Trophoblast cell (in vitro differentiated cells and primary cell): Measurements from ENCODE around the gene CGAS.

Experiments
- DNase-seq, 2 donors: peaks; one replicate each; pipeline ENCODE4 v3.0.0-alpha.2; 2016
- H2AFZ ChIP-seq: 2 replicates; pipeline ENCODE4 v1.6.1; 2013; ENCODE audit warnings: low read length, moderate library complexity, mild to moderate bottlenecking; ENCODE audit not compliant: insufficient read depth, poor library complexity
- H2AK5ac ChIP-seq: 2 replicates; pipeline ENCODE4 v1.6.1; 2013; ENCODE audit warnings: mild to moderate bottlenecking, low read length
- H2BK120ac ChIP-seq: 2 replicates; pipeline ENCODE4 v1.6.1; 2013; ENCODE audit warnings: low read length, mild to moderate bottlenecking, moderate library complexity; ENCODE audit not compliant: insufficient read depth, poor library complexity
- H2BK12ac ChIP-seq: 2 replicates; pipeline ENCODE4 v1.6.1; 2013; ENCODE audit warnings: mild to moderate bottlenecking, low read length, moderate library complexity
- H2BK5ac ChIP-seq: 2 replicates; pipeline ENCODE4 v1.6.1; 2013; ENCODE audit warnings: low read length, low read depth, moderate library complexity, mild to moderate bottlenecking; ENCODE audit not compliant: poor library complexity
- H3K14ac ChIP-seq: 2 replicates; pipeline ENCODE4 v1.6.1; 2013; ENCODE audit warnings: mild to moderate bottlenecking, low read length
- H3K18ac ChIP-seq: 2 replicates; pipeline ENCODE4 v1.6.1; 2013; ENCODE audit warnings: mild to moderate bottlenecking, low read length
- H3K23ac ChIP-seq: 2 replicates; pipeline ENCODE4 v1.6.1; 2013; ENCODE audit warnings: low read length
- H3K27ac ChIP-seq: 2 replicates; pipeline ENCODE4 v1.5.1; 2013; ENCODE audit warnings: low read depth, mild to moderate bottlenecking, inconsistent platforms, low read length, moderate library complexity
- H3K27me3 ChIP-seq: 2 replicates; pipeline ENCODE4 v1.6.1; 2013; ENCODE audit warnings: inconsistent platforms, mild to moderate bottlenecking, low read length, moderate library complexity; ENCODE audit not compliant: insufficient read depth
- H3K36me3 ChIP-seq, 2 experiments: 1 replicate in 1 of 2; 2 replicates in 1 of 2; pipeline ENCODE4 v1.6.1; 2013; ENCODE audit warnings: low read length in 2 of 2, mild to moderate bottlenecking in 2 of 2, moderate library complexity in 1 of 2; ENCODE audit not compliant: insufficient read depth in 2 of 2, control insufficient read depth in 1 of 2
- H3K4ac ChIP-seq: 2 replicates; pipeline ENCODE4 v1.6.1; 2013; ENCODE audit warnings: low read depth, mild to moderate bottlenecking, low read length, moderate library complexity
- H3K4me1 ChIP-seq, 2 experiments: 1 replicate in 1 of 2; 2 replicates in 1 of 2; pipeline ENCODE4 v1.6.1; 2013; ENCODE audit warnings: low read length in 2 of 2, mild to moderate bottlenecking in 2 of 2, moderate library complexity in 1 of 2; ENCODE audit not compliant: insufficient read depth in 2 of 2, control insufficient read depth in 1 of 2
- H3K4me2 ChIP-seq: 2 replicates; pipeline ENCODE4 v1.6.1; 2013; ENCODE audit warnings: inconsistent platforms, mild to moderate bottlenecking, low read length, moderate library complexity
- H3K4me3 ChIP-seq: 2 replicates; pipeline ENCODE4 v1.5.1; 2013; ENCODE audit warnings: mild to moderate bottlenecking, low read depth, low read length, inconsistent platforms
- H3K79me1 ChIP-seq: one replicate; pipeline ENCODE4 v1.6.1; 2013; ENCODE audit warnings: low read length
- H3K79me2 ChIP-seq: 2 replicates; pipeline ENCODE4 v1.6.1; 2013; ENCODE audit warnings: low read length, mild to moderate bottlenecking; ENCODE audit not compliant: control insufficient read depth, insufficient read depth, poor library complexity
- H3K9ac ChIP-seq: 2 replicates; pipeline ENCODE4 v1.6.1; 2013; ENCODE audit warnings: mild to moderate bottlenecking, low read length
- H3K9me3 ChIP-seq: 2 replicates; pipeline ENCODE4 v1.6.1; 2013; ENCODE audit warnings: low read depth, mild to moderate bottlenecking, control low read depth, inconsistent platforms, low read length; ENCODE audit not compliant: insufficient read depth
- H4K12ac ChIP-seq: 2 replicates; pipeline ENCODE4 v1.6.1; 2013; ENCODE audit warnings: low read depth, mild to moderate bottlenecking, low read length, moderate library complexity
- H4K8ac ChIP-seq: 2 replicates; pipeline ENCODE4 v1.6.1; 2013; ENCODE audit warnings: low read depth, mild to moderate bottlenecking, low read length, moderate library complexity
- H4K91ac ChIP-seq: one replicate; pipeline ENCODE4 v1.6.1; 2013; ENCODE audit warnings: low read depth, mild to moderate bottlenecking, low read length, moderate library complexity
- WGBS: extraction: QIAGEN DNeasy Blood & Tissue Kit; methylation state at CpG from one replicate; pipeline ENCODE4 v1.1.7; 2013; ENCODE audit warnings: missing lambda C conversion rate; ENCODE audit not compliant: insufficient read length, insufficient coverage; ENCODE audit errors: extremely low coverage; 5-methylcytosine and 5-hydroxymethylcytosine counted together

The CGAS gene

GRCh38 chr6:73421534-73421933 lies 30.6 kb downstream of the CGAS start:
- WGBS = no CpG with 5 or more reads among the region's 2 CpGs
- Histone ChIP-seq H3K79me2 (no peaks in the 10 kb centered on the region), H2BK12ac (no peak overlapping the region), H2BK5ac (no peak overlapping the region), H4K12ac (no peak overlapping the region), H3K79me1 (no peaks in the 10 kb centered on the region), H3K4me3 (no peak overlapping the region), H3K9me3 (no peaks in the 10 kb centered on the region), H3K4me1 (peaks cover 0 to 3% of the 10 kb centered on the region in 2 experiments), H3K14ac (no peak overlapping the region), H2AFZ (no peak overlapping the region), H2AK5ac (no peak overlapping the region), H3K36me3 (no peaks in the 10 kb centered on the region), H4K91ac (no peak overlapping the region), H4K8ac (no peak overlapping the region), H3K4me2 (no peak overlapping the region), H3K23ac (no peak overlapping the region), H3K4ac (no peak overlapping the region), H3K27me3 (no peaks in the 10 kb centered on the region), H3K9ac (no peak overlapping the region), H3K27ac (no peak overlapping the region), H3K18ac (no peak overlapping the region), H2BK120ac (no peak overlapping the region)
- DNase-seq = no peak

- no peak overlapping the region for H3K27ac ChIP-seq
- H4K12ac ChIP-seq = no peak overlapping the region
- H3K36me3 ChIP-seq = no peaks in the 10 kb centered on the region
- no peak overlapping the region for H3K23ac ChIP-seq
- H3K79me1 ChIP-seq = no peaks in the 10 kb centered on the region
- H3K79me2 ChIP-seq = no peaks in the 10 kb centered on the region
- peaks cover 0 to 3% of the 10 kb centered on the region in 2 experiments for H3K4me1 ChIP-seq
- DNase-seq = no peak
- H4K8ac ChIP-seq = no peak overlapping the region
- H2AFZ ChIP-seq = no peak overlapping the region
- H2AK5ac ChIP-seq = no peak overlapping the region
- H3K14ac ChIP-seq = no peak overlapping the region
- no peak overlapping the region for H3K4me3 ChIP-seq
- WGBS = no CpG with 5 or more reads among the region's 11 CpGs
- H3K9me3 ChIP-seq = no peaks in the 10 kb centered on the region
- H3K27me3 ChIP-seq = no peaks in the 10 kb centered on the region
- H3K4ac ChIP-seq = no peak overlapping the region
- H3K9ac ChIP-seq = no peak overlapping the region
- H3K4me2 ChIP-seq = no peak overlapping the region
- no peak overlapping the region for H2BK120ac ChIP-seq
- no peak overlapping the region for H4K91ac ChIP-seq
- no peak overlapping the region for H2BK12ac ChIP-seq
- no peak overlapping the region for H3K18ac ChIP-seq
- H2BK5ac ChIP-seq = no peak overlapping the region
Measured at GRCh38 chr6:73418081-73418741, 33.9 kb downstream of the CGAS start.

GRCh38 chr6:73413102-73413501 lies 39.0 kb downstream of the CGAS start:
- Histone ChIP-seq H2BK5ac (no peak overlapping the region), H2AK5ac (no peak overlapping the region), H3K18ac (no peak overlapping the region), H3K36me3 (no peaks in the 10 kb centered on the region), H3K9me3 (no peaks in the 10 kb centered on the region), H2BK12ac (no peak overlapping the region), H3K79me2 (no peaks in the 10 kb centered on the region), H3K23ac (no peak overlapping the region), H4K8ac (no peak overlapping the region), H3K27ac (no peak overlapping the region), H4K12ac (no peak overlapping the region), H4K91ac (no peak overlapping the region), H2AFZ (no peak overlapping the region), H3K14ac (no peak overlapping the region), H3K27me3 (no peaks in the 10 kb centered on the region), H3K9ac (no peak overlapping the region), H3K4me3 (no peak overlapping the region), H3K4me2 (no peak overlapping the region), H3K4ac (no peak overlapping the region), H3K79me1 (no peaks in the 10 kb centered on the region), H2BK120ac (no peak overlapping the region), H3K4me1 (no peaks in the 10 kb centered on the region)
- WGBS = no CpG with 5 or more reads among the region's 3 CpGs
- DNase-seq = no peak

- Histone ChIP-seq H3K18ac (no peak overlapping the region), H3K4me2 (no peak overlapping the region), H4K8ac (no peak overlapping the region), H3K9me3 (no peaks in the 10 kb centered on the region), H2BK120ac (no peak overlapping the region), H3K79me1 (no peaks in the 10 kb centered on the region), H3K4me3 (no peak overlapping the region), H4K91ac (no peak overlapping the region), H2AFZ (no peak overlapping the region), H3K9ac (no peak overlapping the region), H3K4ac (no peak overlapping the region), H3K23ac (no peak overlapping the region), H3K36me3 (no peaks in the 10 kb centered on the region), H3K27me3 (no peaks in the 10 kb centered on the region), H3K27ac (no peak overlapping the region), H3K14ac (no peak overlapping the region), H3K4me1 (no peaks in the 10 kb centered on the region), H2BK12ac (no peak overlapping the region), H2BK5ac (no peak overlapping the region), H2AK5ac (no peak overlapping the region), H4K12ac (no peak overlapping the region), H3K79me2 (no peaks in the 10 kb centered on the region)
- no peak for DNase-seq
- no CpG with 5 or more reads among the region's 1 CpG for WGBS
Measured at GRCh38 chr6:73409395-73409794, 42.7 kb downstream of the CGAS start.
